ENCODE measurements around the gene MTRF1. TPM values are rescaled to one million over a fixed set of nuclear protein-coding genes. Genes with fewer than 3 reads are reported as not detected.

Gene MTRF1
- total RNA-seq, 1 experiment from 2014 or later: 13.7 TPM

DNA sequence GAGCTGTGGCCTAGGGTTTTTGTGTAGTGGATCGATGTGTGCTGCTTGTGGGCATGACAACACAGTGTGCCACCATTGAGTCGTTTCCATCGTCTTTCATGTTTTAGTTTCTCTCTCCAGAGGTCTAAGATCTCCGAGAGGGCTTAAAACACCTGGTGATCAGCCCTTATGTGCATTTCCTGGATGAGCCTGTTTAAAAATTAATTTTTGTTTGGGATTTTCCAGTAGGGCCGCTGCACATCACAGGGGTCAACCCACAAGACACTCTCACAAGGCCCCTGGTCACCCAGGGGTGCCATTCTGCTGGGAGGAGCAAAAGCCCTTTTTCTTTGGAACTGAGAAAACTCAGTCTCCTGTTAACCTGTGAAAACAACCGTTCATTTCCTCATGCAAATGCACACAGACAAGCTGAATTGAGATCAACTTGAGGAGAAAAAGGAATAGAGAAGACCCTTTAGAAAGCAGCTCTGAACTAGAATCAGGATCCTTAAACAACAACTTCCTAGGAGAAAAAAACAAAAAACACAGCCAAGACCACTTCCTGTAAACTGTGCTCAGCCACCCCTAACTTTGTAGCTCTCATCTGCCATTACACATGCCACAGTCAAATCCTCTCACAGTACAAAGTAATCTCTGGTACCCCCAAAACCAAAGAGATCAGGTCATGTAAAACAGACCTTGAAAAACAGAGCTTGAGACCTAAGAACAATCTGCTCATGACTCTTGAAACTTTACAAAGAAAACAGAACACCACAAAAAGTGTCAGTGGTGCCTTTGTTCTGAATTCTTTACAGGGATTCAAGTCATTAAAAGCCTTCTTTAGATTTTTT is 8.3 kb upstream of the MTRF1 start:
- no peaks in the 10 kb centered on the region for H3K36me3 ChIP-seq (ENCODE audit: control insufficient read depth, insufficient read depth, low read length)
- intact Hi-C loops (cut with micrococcal nuclease; ENCODE audit: unreplicated experiment) (no loop called here), in situ Hi-C loops (cut with HindIII; ENCODE audit: low pct_unique_long_range_greater_than_20kb, low sequenced_read_pairs) (no loop called here)
- H3K4me1 ChIP-seq (ENCODE audit: control insufficient read depth, insufficient read depth, low read length): no peaks in the 10 kb centered on the region
- no peak for ATAC-seq
- CTCF ChIA-PET: no interaction called here
- DNase-seq (ENCODE audit: low read depth, low spot score): no peak
- H3K4me3 ChIP-seq (ENCODE audit: low read depth in 2 of 2, low read length in 2 of 2): no peak overlapping the region
- no TSS peak for BruUV-seq (replicated peaks)
- no peak overlapping the region for H3K27ac ChIP-seq (ENCODE audit: low read length)
- TF ChIP-seq SIN3A (IDR thresholded peaks at IDR 0.05; ENCODE audit: borderline replicate concordance, insufficient read depth, low read depth, low read length) (no peak), TCF7L2 (IDR thresholded peaks at IDR 0.05; ENCODE audit: low read depth, low read length) (no peak), POLR2AphosphoS5 (IDR thresholded peaks at IDR 0.05; ENCODE audit: low read depth, low read length) (no peak)
- TF ChIP-seq, protein P1, sequence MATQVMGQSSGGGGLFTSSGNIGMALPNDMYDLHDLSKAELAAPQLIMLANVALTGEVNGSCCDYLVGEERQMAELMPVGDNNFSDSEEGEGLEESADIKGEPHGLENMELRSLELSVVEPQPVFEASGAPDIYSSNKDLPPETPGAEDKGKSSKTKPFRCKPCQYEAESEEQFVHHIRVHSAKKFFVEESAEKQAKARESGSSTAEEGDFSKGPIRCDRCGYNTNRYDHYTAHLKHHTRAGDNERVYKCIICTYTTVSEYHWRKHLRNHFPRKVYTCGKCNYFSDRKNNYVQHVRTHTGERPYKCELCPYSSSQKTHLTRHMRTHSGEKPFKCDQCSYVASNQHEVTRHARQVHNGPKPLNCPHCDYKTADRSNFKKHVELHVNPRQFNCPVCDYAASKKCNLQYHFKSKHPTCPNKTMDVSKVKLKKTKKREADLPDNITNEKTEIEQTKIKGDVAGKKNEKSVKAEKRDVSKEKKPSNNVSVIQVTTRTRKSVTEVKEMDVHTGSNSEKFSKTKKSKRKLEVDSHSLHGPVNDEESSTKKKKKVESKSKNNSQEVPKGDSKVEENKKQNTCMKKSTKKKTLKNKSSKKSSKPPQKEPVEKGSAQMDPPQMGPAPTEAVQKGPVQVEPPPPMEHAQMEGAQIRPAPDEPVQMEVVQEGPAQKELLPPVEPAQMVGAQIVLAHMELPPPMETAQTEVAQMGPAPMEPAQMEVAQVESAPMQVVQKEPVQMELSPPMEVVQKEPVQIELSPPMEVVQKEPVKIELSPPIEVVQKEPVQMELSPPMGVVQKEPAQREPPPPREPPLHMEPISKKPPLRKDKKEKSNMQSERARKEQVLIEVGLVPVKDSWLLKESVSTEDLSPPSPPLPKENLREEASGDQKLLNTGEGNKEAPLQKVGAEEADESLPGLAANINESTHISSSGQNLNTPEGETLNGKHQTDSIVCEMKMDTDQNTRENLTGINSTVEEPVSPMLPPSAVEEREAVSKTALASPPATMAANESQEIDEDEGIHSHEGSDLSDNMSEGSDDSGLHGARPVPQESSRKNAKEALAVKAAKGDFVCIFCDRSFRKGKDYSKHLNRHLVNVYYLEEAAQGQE (IDR thresholded peaks at IDR 0.05; ENCODE audit: insufficient read depth in 1 of 2, low read depth in 2 of 2, low read length in 1 of 2): no peak
- TF ChIP-seq, protein P2, sequence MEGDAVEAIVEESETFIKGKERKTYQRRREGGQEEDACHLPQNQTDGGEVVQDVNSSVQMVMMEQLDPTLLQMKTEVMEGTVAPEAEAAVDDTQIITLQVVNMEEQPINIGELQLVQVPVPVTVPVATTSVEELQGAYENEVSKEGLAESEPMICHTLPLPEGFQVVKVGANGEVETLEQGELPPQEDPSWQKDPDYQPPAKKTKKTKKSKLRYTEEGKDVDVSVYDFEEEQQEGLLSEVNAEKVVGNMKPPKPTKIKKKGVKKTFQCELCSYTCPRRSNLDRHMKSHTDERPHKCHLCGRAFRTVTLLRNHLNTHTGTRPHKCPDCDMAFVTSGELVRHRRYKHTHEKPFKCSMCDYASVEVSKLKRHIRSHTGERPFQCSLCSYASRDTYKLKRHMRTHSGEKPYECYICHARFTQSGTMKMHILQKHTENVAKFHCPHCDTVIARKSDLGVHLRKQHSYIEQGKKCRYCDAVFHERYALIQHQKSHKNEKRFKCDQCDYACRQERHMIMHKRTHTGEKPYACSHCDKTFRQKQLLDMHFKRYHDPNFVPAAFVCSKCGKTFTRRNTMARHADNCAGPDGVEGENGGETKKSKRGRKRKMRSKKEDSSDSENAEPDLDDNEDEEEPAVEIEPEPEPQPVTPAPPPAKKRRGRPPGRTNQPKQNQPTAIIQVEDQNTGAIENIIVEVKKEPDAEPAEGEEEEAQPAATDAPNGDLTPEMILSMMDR (IDR thresholded peaks at IDR 0.05): no peak
- H3K9me3 ChIP-seq (ENCODE audit: control insufficient read depth, insufficient read depth, low read depth, low read length): peaks cover 29% of the 10 kb centered on the region; the same call in 1 of the 2 replicates
- H3K27me3 ChIP-seq (ENCODE audit: control insufficient read depth, insufficient read depth, low read length): no peaks in the 10 kb centered on the region
- POLR2A ChIA-PET: no interaction called here

DNA sequence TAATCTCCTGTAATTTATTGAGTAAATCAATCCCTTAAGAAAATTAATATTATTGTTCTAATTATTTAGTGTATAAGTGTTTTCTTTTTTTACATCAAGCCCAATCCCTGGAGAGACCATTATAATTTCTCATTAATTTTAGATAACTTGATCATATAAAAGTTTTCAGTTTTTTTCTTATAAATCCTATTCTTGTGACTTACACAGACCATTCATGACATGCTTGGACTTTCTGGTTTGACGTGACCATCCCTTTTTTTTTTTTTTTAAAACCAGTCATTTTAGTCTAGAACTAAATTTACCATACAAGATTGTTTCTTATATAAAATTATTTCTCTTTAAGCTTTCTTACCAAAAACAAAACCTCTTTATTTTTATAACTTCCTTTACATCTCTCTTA is 5.4 kb upstream of the MTRF1 start:
- in situ Hi-C loops (cut with HindIII; ENCODE audit: low pct_unique_long_range_greater_than_20kb, low sequenced_read_pairs) (no loop called here), intact Hi-C loops (cut with micrococcal nuclease; ENCODE audit: unreplicated experiment) (no loop called here)
- Histone ChIP-seq H3K4me3 (ENCODE audit: low read depth in 2 of 2, low read length in 2 of 2) (no peak overlapping the region), H3K9me3 (ENCODE audit: control insufficient read depth, insufficient read depth, low read depth, low read length) (peaks cover 29% of the 10 kb centered on the region; the same call in 1 of the 2 replicates), H3K27me3 (ENCODE audit: control insufficient read depth, insufficient read depth, low read length) (no peaks in the 10 kb centered on the region), H3K4me1 (ENCODE audit: control insufficient read depth, insufficient read depth, low read length) (no peaks in the 10 kb centered on the region), H3K27ac (ENCODE audit: low read length) (no peak overlapping the region), H3K36me3 (ENCODE audit: control insufficient read depth, insufficient read depth, low read length) (no peaks in the 10 kb centered on the region)
- DNase-seq (ENCODE audit: low read depth, low spot score): no peak
- no TSS peak for BruUV-seq (replicated peaks)
- no peak for ATAC-seq
- ChIA-PET POLR2A (interaction anchor here (0.6 kb wide), 1 partner anchor 1425 kb away, joined by 3 read pairs; no protein-coding TSS in a partner anchor), CTCF (no interaction called here)
- TF ChIP-seq, protein P1 (IDR thresholded peaks at IDR 0.05; ENCODE audit: insufficient read depth in 1 of 2, low read depth in 2 of 2, low read length in 1 of 2): no peak
- TF ChIP-seq SIN3A (IDR thresholded peaks at IDR 0.05; ENCODE audit: borderline replicate concordance, insufficient read depth, low read depth, low read length) (no peak), TCF7L2 (IDR thresholded peaks at IDR 0.05; ENCODE audit: low read depth, low read length) (no peak), POLR2AphosphoS5 (IDR thresholded peaks at IDR 0.05; ENCODE audit: low read depth, low read length) (no peak)
- TF ChIP-seq, protein P2 (IDR thresholded peaks at IDR 0.05): no peak

Measured in Panc1 (cell line).